SU-DHL-6 (cell line): Measurements from ENCODE around the gene REM1.

Experiments used
- H2AFZ ChIP-seq: fragments of 200-600 bp; sonication (generic); 2 replicates; pipeline ENCODE4 v1.6.1; 2014; ENCODE audit warnings: low read depth, mild to moderate bottlenecking, moderate library complexity, mixed read lengths, antibody characterized with exemption, low read length; ENCODE audit not compliant: severe bottlenecking
- H3F3A ChIP-seq: fragments of 200-600 bp; shearing (Covaris generic); 2 replicates; pipeline ENCODE4 v1.6.0; 2016; ENCODE audit warnings: antibody characterized with exemption, mild to moderate bottlenecking; ENCODE audit not compliant: insufficient read depth
- H3K27ac ChIP-seq: fragments of 200-600 bp; sonication (generic); 2 replicates; pipeline ENCODE4 v1.5.1; 2016; ENCODE audit warnings: low read depth, mild to moderate bottlenecking, low read length, moderate library complexity, mixed read lengths
- H3K27me3 ChIP-seq: fragments of 200-600 bp; sonication (generic), shearing (Covaris generic); 2 replicates; pipeline ENCODE4 v1.6.0; 2014; ENCODE audit warnings: mild to moderate bottlenecking, low read length
- H3K36me3 ChIP-seq: fragments of 200-600 bp; sonication (generic); 2 replicates; pipeline ENCODE4 v1.6.1; 2014; ENCODE audit warnings: mild to moderate bottlenecking, low read length, mixed read lengths
- H3K4me2 ChIP-seq: fragments of 300-600, 200-600 bp; shearing (Covaris generic), sonication (generic); 2 replicates; pipeline ENCODE4 v1.6.0; 2014; ENCODE audit warnings: low read length, low read depth, mild to moderate bottlenecking; ENCODE audit not compliant: poor library complexity, severe bottlenecking
- H3K4me3 ChIP-seq: fragments of 200-600 bp; sonication (generic); 2 replicates; pipeline ENCODE4 v1.5.1; 2014; ENCODE audit warnings: antibody characterized with exemption, low read length, mild to moderate bottlenecking, mixed read lengths; ENCODE audit not compliant: insufficient read depth, poor library complexity, severe bottlenecking
- H3K79me2 ChIP-seq: fragments of 200-600 bp; sonication (generic); 2 replicates; pipeline ENCODE4 v1.6.1; 2014; ENCODE audit warnings: mild to moderate bottlenecking, low read length, moderate library complexity; ENCODE audit not compliant: insufficient read depth
- H3K9ac ChIP-seq: fragments of 200-600 bp; sonication (generic); 2 replicates; pipeline ENCODE4 v1.7.0; 2014; ENCODE audit warnings: mild to moderate bottlenecking, low read length
- H3K9me2 ChIP-seq: fragments of 200-600 bp; sonication (generic); replicated peaks from 2 replicates; pipeline ENCODE4 v1.6.1; 2014; ENCODE audit warnings: low read length; ENCODE audit not compliant: insufficient read depth
- H3K9me3 ChIP-seq: fragments of 200-600 bp; sonication (generic); 2 replicates; pipeline ENCODE4 v1.6.1; 2014; ENCODE audit warnings: low read length, mixed read lengths; ENCODE audit not compliant: insufficient read depth
- H4K20me1 ChIP-seq: fragments of 200-600 bp; sonication (generic); 2 replicates; pipeline ENCODE4 v1.6.1; 2014; ENCODE audit warnings: low read depth, mild to moderate bottlenecking, antibody characterized with exemption, low read length, moderate library complexity, mixed read lengths
- CTCF ChIP-seq: fragments of 200-600 bp; sonication (generic); IDR thresholded peaks from one replicate; pipeline ENCODE4 v1.5.1; 2017; ENCODE audit warnings: antibody characterized with exemption, mild to moderate bottlenecking, low read length, moderate library complexity; ENCODE audit not compliant: insufficient read depth, poor library complexity, severe bottlenecking
- EZH2phosphoT487 ChIP-seq: fragments of 200-600 bp; sonication (generic), shearing (Covaris generic); conservative IDR thresholded peaks from 2 replicates; pipeline ENCODE4 v1.6.1; 2018; ENCODE audit warnings: mild to moderate bottlenecking, antibody characterized with exemption, low read length, moderate library complexity, mixed read lengths

REM1 gene

GRCh38 chr20:31430568-31431115, 44.4 kb upstream of the REM1 start:
- Histone ChIP-seq H3K27ac (no peak overlapping the region), H3K4me3 (no peak overlapping the region), H3K4me2 (no peak overlapping the region), H3K36me3 (no peaks in the 10 kb centered on the region), H3K9me2 (no peaks in the 10 kb centered on the region), H4K20me1 (no peaks in the 10 kb centered on the region), H3K79me2 (no peaks in the 10 kb centered on the region), H3K27me3 (no peaks in the 10 kb centered on the region; the same call in 1 of the 2 replicates), H2AFZ (no peak overlapping the region), H3F3A (no peaks in the 10 kb centered on the region), H3K9ac (no peak overlapping the region), H3K9me3 (no peaks in the 10 kb centered on the region)
- no peak for TF ChIP-seq EZH2phosphoT487
- TF ChIP-seq CTCF = no peak

DNA sequence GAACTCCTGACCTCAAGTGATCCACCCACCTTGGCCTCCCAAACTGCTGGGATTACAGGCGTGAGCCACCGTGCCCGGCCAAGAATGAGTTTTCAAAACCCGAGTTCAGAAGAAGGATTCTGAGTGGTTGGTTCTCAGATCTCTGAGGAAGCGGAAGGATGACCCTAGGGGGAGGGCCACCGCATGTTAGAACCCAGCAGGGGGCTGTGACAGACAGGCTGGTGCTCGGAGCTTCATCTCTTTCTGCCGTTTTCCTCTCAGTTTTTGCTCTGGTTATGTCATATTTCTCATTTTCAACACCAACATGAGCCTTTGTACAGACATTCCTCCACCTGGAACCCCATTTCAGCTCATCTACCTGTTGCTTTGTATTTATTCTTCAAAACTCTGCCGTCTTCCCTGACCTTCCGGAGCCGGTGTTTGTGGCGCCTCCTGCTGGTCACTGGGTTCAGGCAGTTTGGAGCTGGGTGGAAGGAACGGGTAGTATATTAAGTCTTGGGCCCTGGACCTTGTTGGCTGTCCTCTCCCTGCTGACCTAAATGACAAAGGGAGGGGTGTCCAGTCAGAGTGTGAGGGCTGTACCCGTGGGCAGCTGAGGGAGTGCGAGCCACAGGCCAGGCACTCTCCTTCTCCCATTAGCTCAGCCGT, 35.0 kb upstream of the REM1 start, which contains the start of gene DEFB123:
TSS of gene DEFB123 (plus strand) at position 621 of the 648 bp plus-strand sequence. CDS start 67 bp downstream, outside the sequence.
- H3K4me3 ChIP-seq = no peak within 1 kb of the TSS

GRCh38 chr20:31446084-31446819, 28.8 kb upstream of the REM1 start:
- Histone ChIP-seq H2AFZ (no peak overlapping the region), H4K20me1 (no peaks in the 10 kb centered on the region), H3K4me3 (no peak overlapping the region), H3F3A (no peaks in the 10 kb centered on the region), H3K4me2 (no peak overlapping the region), H3K27ac (no peak overlapping the region), H3K9ac (no peak overlapping the region), H3K79me2 (no peaks in the 10 kb centered on the region), H3K36me3 (no peaks in the 10 kb centered on the region), H3K9me3 (no peaks in the 10 kb centered on the region), H3K27me3 (no peaks in the 10 kb centered on the region), H3K9me2 (no peaks in the 10 kb centered on the region)
- TF ChIP-seq EZH2phosphoT487 (no peak), CTCF (no peak)

More for the DNA sequence above, 35.0 kb upstream of the REM1 start, which contains the start of gene DEFB123:
- Histone ChIP-seq H3K9ac (no peak within 1 kb of the TSS), H3K36me3 (no peaks in the 10 kb centered on the region), H3K4me2 (no peak within 1 kb of the TSS), H3K9me3 (no peaks in the 10 kb centered on the region), H3F3A (no peaks in the 10 kb centered on the region), H3K79me2 (no peaks in the 10 kb centered on the region), H3K27ac (no peak within 1 kb of the TSS), H3K9me2 (no peaks in the 10 kb centered on the region), H4K20me1 (no peaks in the 10 kb centered on the region), H2AFZ (no peak within 1 kb of the TSS), H3K27me3 (no peaks in the 10 kb centered on the region)
- TF ChIP-seq EZH2phosphoT487 = no peak
- peak; percentile 46 for TF ChIP-seq CTCF
